GM12878 (cell line): ENCODE measurements around the gene UBE2I. TPM values are rescaled to one million over a fixed set of nuclear protein-coding genes. Genes with fewer than 3 reads are reported as not detected.

Source experiments
- ATAC-seq: fragments of 200-7000 bp; cut with Tn5 transposase; 3 replicates; pipeline ENCODE4 v1.9.1; 2020; ENCODE audit warnings: mild to moderate bottlenecking, moderate library complexity
- BruUV-seq: library from RNA; stranded (reverse); fragments of 400-500 nt; replicated peaks from 2 replicates; lab custom pipeline; 2021; lab: Mats Ljungman, UMichigan
- CTCF ChIA-PET: fragments of 300-600 bp; sonication (Branson Sonifier 250); formaldehyde crosslinking; extraction: SDS; loops from one replicate; lab custom pipeline; 2021; ENCODE audit warnings: inconsistent platforms; lab: Yijun Ruan, JAX
- POLR2A ChIA-PET: fragments of 350-600 bp; formaldehyde crosslinking; extraction: SDS; loops from one replicate; lab custom pipeline; 2021; ENCODE audit warnings: inconsistent platforms; lab: Charles Lee
- RAD21 ChIA-PET: fragments of 300-600 bp; sonication (Branson Sonifier 250); formaldehyde crosslinking; loops from one replicate; lab custom pipeline; 2023; ENCODE audit warnings: antibody characterized with exemption; ENCODE audit not compliant: unreplicated experiment; lab: Charles Lee
- SMC1A ChIA-PET: fragments of 300-600 bp; sonication (Branson Sonifier 250); formaldehyde crosslinking; loops from one replicate; lab custom pipeline; 2023; ENCODE audit not compliant: unreplicated experiment, uncharacterized antibody; lab: Charles Lee
- DNase-seq: peaks from one replicate; pipeline ENCODE4 v3.0.0-alpha.2; 2011; ENCODE audit warnings: low read depth, low spot score
- FAIRE-seq: peaks from 3 replicates; lab custom pipeline; 2011; peaks lifted over from hg19 to GRCh38; lab: Jason Lieb, UNC
- H2AFZ ChIP-seq: 2 replicates; pipeline ENCODE4 v1.6.0; 2011; ENCODE audit warnings: low read depth, low read length, control low read depth; ENCODE audit not compliant: control insufficient read depth
- H3K27ac ChIP-seq: 2 replicates; pipeline ENCODE4 v1.5.1; 2011; ENCODE audit warnings: control low read depth; ENCODE audit not compliant: control insufficient read depth, insufficient read depth
- H3K27me3 ChIP-seq, 2 experiments: replicated peaks in 1 of 2; 2 replicates each; pipeline versions ENCODE4 v1.6.0 to v1.6.1; 2011; ENCODE audit warnings: low read length in 1 of 2; ENCODE audit not compliant: control insufficient read depth in 2 of 2, insufficient read depth in 2 of 2
- H3K36me3 ChIP-seq, 2 experiments: 2 replicates each; pipeline ENCODE4 v1.5.1; 2011; ENCODE audit warnings: low read length in 1 of 2; ENCODE audit not compliant: control insufficient read depth in 2 of 2, insufficient read depth in 2 of 2
- H3K4me1 ChIP-seq: 2 replicates; pipeline ENCODE4 v1.6.1; 2011; ENCODE audit warnings: mild to moderate bottlenecking, low read length, moderate library complexity, mixed read lengths; ENCODE audit not compliant: control insufficient read depth, insufficient read depth
- H3K4me2 ChIP-seq: 2 replicates; pipeline ENCODE4 v1.6.0; 2011; ENCODE audit warnings: control low read depth; ENCODE audit not compliant: control insufficient read depth, insufficient read depth
- H3K4me3 ChIP-seq: fragments of 200-600 bp; sonication (generic); 2 replicates; pipeline ENCODE4 v1.5.1; 2016
- H3K79me2 ChIP-seq: 2 replicates; pipeline ENCODE4 v1.6.0; 2011; ENCODE audit warnings: low read length; ENCODE audit not compliant: control insufficient read depth, insufficient read depth
- H3K9ac ChIP-seq: 2 replicates; pipeline ENCODE4 v1.8.0; 2011; ENCODE audit warnings: low read length, control low read depth, mixed read lengths; ENCODE audit not compliant: control insufficient read depth, insufficient read depth
- H3K9me3 ChIP-seq: replicated peaks from 3 replicates; pipeline ENCODE4 v1.5.1; 2011; ENCODE audit warnings: mild to moderate bottlenecking, low read length; ENCODE audit not compliant: control insufficient read depth, insufficient read depth
- H4K20me1 ChIP-seq: 2 replicates; pipeline ENCODE4 v1.6.0; 2011; ENCODE audit not compliant: control insufficient read depth, insufficient read depth
- BCL3 ChIP-seq: IDR thresholded peaks from 2 replicates; pipeline ENCODE4 v1.6.1; 2011; ENCODE audit warnings: borderline replicate concordance, low read depth, mild to moderate bottlenecking, moderate library complexity, low read length; ENCODE audit not compliant: insufficient read depth, poor library complexity, severe bottlenecking
- CBX5 ChIP-seq: sonication (generic); IDR thresholded peaks from 2 replicates; pipeline ENCODE4 v1.6.1; 2016; ENCODE audit warnings: low read depth, moderate library complexity, mild to moderate bottlenecking, inconsistent platforms
- CHD4 ChIP-seq: fragments of 200-600 bp; sonication (generic); IDR thresholded peaks from 2 replicates; pipeline ENCODE4 v1.6.1; 2016; ENCODE audit warnings: mild to moderate bottlenecking
- FOS ChIP-seq: IDR thresholded peaks from 3 replicates; pipeline ENCODE4 v1.6.1; 2011; ENCODE audit warnings: borderline replicate concordance; ENCODE audit not compliant: insufficient read length; ENCODE audit errors: extremely low read depth
- HCFC1 ChIP-seq: fragments of 150-350 bp; IDR thresholded peaks from 2 replicates; pipeline ENCODE4 v1.6.1; 2014; ENCODE audit warnings: low read length
- IRF4 ChIP-seq: IDR thresholded peaks from 2 replicates; pipeline ENCODE4 v1.6.1; 2011; ENCODE audit warnings: low read depth, low read length
- IRF5 ChIP-seq: fragments of 450-650 bp; IDR thresholded peaks from 2 replicates; pipeline ENCODE4 v1.6.1; 2017; ENCODE audit warnings: borderline replicate concordance
- JUNB ChIP-seq: IDR thresholded peaks from 2 replicates; pipeline ENCODE4 v1.6.1; 2016; ENCODE audit warnings: antibody characterized with exemption, mild to moderate bottlenecking
- KDM1A ChIP-seq: fragments of 200-600 bp; sonication (generic); IDR thresholded peaks from 2 replicates; pipeline ENCODE4 v1.6.1; 2016; ENCODE audit warnings: borderline replicate concordance
- MAX ChIP-seq: IDR thresholded peaks from 2 replicates; pipeline ENCODE4 v1.6.1; 2012; ENCODE audit warnings: low read depth, low read length, improper control_type of control experiment
- NFYA ChIP-seq: IDR thresholded peaks from 2 replicates; pipeline ENCODE4 v1.6.1; 2011; ENCODE audit warnings: low read depth, mild to moderate bottlenecking, low read length, improper control_type of control experiment, borderline replicate concordance
- NR2C1 ChIP-seq: fragments of 450-650 bp; IDR thresholded peaks from 2 replicates; pipeline ENCODE4 v1.6.1; 2017; ENCODE audit warnings: antibody characterized with exemption, mild to moderate bottlenecking, moderate library complexity
- RCOR1 ChIP-seq: conservative IDR thresholded peaks from 2 replicates; pipeline ENCODE4 v1.6.1; 2012; ENCODE audit warnings: low read depth, low read length, improper control_type of control experiment
- RELA ChIP-seq: fragments of 450-650 bp; IDR thresholded peaks from 2 replicates; pipeline ENCODE4 v1.8.0; 2014; ENCODE audit warnings: borderline replicate concordance; ENCODE audit not compliant: partially characterized antibody
- RUNX3 ChIP-seq: IDR thresholded peaks from 2 replicates; pipeline ENCODE4 v1.6.1; 2012; ENCODE audit warnings: low read length, inconsistent platforms
- SIN3A ChIP-seq: IDR thresholded peaks from 2 replicates; pipeline ENCODE4 v1.6.1; 2012; ENCODE audit warnings: low read depth, low read length, improper control_type of control experiment
- SMAD5 ChIP-seq: IDR thresholded peaks from 2 replicates; pipeline ENCODE4 v1.6.1; 2016; ENCODE audit warnings: antibody characterized with exemption, low read depth
- YY1 ChIP-seq: IDR thresholded peaks from 2 replicates; pipeline ENCODE4 v1.6.1; 2011; ENCODE audit warnings: low read depth, mild to moderate bottlenecking, low read length
- ZNF217 ChIP-seq: fragments of 450-650 bp; IDR thresholded peaks from 2 replicates; pipeline ENCODE4 v1.6.1; 2017; ENCODE audit warnings: antibody characterized with exemption, mild to moderate bottlenecking
- ZSCAN29 ChIP-seq: fragments of 450-650 bp; IDR thresholded peaks from 2 replicates; pipeline ENCODE4 v1.6.1; 2017; ENCODE audit warnings: mild to moderate bottlenecking, moderate library complexity
- WGBS: methylation state at CpG from one replicate; pipeline ENCODE4 v1.1.6; 2016; ENCODE audit warnings: low lambda C conversion rate; ENCODE audit not compliant: insufficient replicate concordance, insufficient coverage; ENCODE audit errors: missing lambda C conversion rate; 5-methylcytosine and 5-hydroxymethylcytosine counted together
- in situ Hi-C: fragments of 300-500 bp; cut with MboI; formaldehyde crosslinking; loops from 9 replicates; pipeline ENCODE4 v1.14.3; 2018; ENCODE audit warnings: mixed read lengths
- intact Hi-C: fragments of 100-400 bp; cut with micrococcal nuclease; formaldehyde crosslinking; loops from one replicate; pipeline ENCODE4 v1.14.2; 2022; ENCODE audit not compliant: unreplicated experiment
- polyA plus RNA-seq, 11 experiments: library from polyadenylated mRNA; depleted of rRNA in 4 of 11; unstranded in 6 of 11; stranded (reverse) in 5 of 11; fragments of >200 nt; fragmentation: Nextera tagmentation in 4 of 11; fragmentation: Illumina TruSeq in 1 of 11; extraction: Ambion mirVana in 4 of 11; extraction: Trizol in 1 of 11; gene quantifications; 1 replicate in 1 of 11; 2 replicates in 10 of 11; pipeline versions ENCODE4 v1.2.1 to v1.2.3, GENCODE V29; 2011 to 2016; ENCODE audit warnings: inconsistent platforms in 2 of 11, missing spikeins in 2 of 11, low read depth in 1 of 11
- total RNA-seq, 4 experiments: library from RNA; depleted of rRNA in 3 of 4; stranded (reverse); fragments of >200 nt in 3 of 4; fragmentation: Illumina TruSeq in 1 of 4; extraction: Trizol in 1 of 4; gene quantifications; 2 replicates each; pipeline versions ENCODE4 v1.2.1 to v1.2.3, GENCODE V29; 2013 to 2021

The UBE2I gene
- total and polyA plus RNA-seq, 10 of the 15 experiments (the other 5 are each of a cell fraction or from before 2014, with no cell fraction given) = 47.5 to 243 (median 194) TPM

GRCh38 chr16:1259760-1260068, 49.7 kb upstream of the UBE2I start:
- SMC1A ChIA-PET = no interaction called here
- BruUV-seq = no TSS peak
- RAD21 ChIA-PET = no interaction called here

GRCh38 chr16:1260101-1260680, 49.2 kb upstream of the UBE2I start:
- ATAC-seq = no peak
- no peak overlapping the region for H2AFZ ChIP-seq
- CTCF ChIA-PET = no interaction called here
- no peaks in the 10 kb centered on the region for H3K36me3 ChIP-seq
- no peak overlapping the region for H3K4me3 ChIP-seq
- intact Hi-C loops = no loop called here
- no TSS peak for BruUV-seq
- RAD21 ChIA-PET = no interaction called here
- H3K9ac ChIP-seq = no peak overlapping the region
- SMC1A ChIA-PET = no interaction called here
- no peak overlapping the region for H3K27ac ChIP-seq
- 45% methylated on average over 36 of the region's 36 CpGs for WGBS
- no peaks in the 10 kb centered on the region for H3K9me3 ChIP-seq
- H3K4me1 ChIP-seq = no peaks in the 10 kb centered on the region
- H4K20me1 ChIP-seq = no peaks in the 10 kb centered on the region
- no peak overlapping the region for H3K4me2 ChIP-seq
- no peak for DNase-seq
- in situ Hi-C loops = no loop called here
- FAIRE-seq = no peak
- H3K27me3 ChIP-seq = no peaks in the 10 kb centered on the region; a peak in 1 of 4 replicates
- POLR2A ChIA-PET = no interaction called here
- H3K79me2 ChIP-seq = no peaks in the 10 kb centered on the region
- TF ChIP-seq HCFC1 (no peak), IRF5 (no peak), MAX (no peak), FOS (no peak), CBX5 (no peak), SIN3A (no peak), CHD4 (no peak), SMAD5 (no peak), RELA (no peak), BCL3 (no peak), RUNX3 (no peak), RCOR1 (no peak)

More at GRCh38 chr16:1259760-1260068, 49.7 kb upstream of the UBE2I start:
- Histone ChIP-seq H3K36me3 (no peaks in the 10 kb centered on the region), H3K4me1 (no peaks in the 10 kb centered on the region), H4K20me1 (no peaks in the 10 kb centered on the region), H2AFZ (no peak overlapping the region), H3K79me2 (no peaks in the 10 kb centered on the region), H3K27me3 (no peaks in the 10 kb centered on the region; a peak in 1 of 4 replicates), H3K4me2 (no peak overlapping the region), H3K4me3 (no peak overlapping the region), H3K9ac (no peak overlapping the region), H3K9me3 (no peaks in the 10 kb centered on the region), H3K27ac (no peak overlapping the region)
- TF ChIP-seq JUNB = no peak
- no peak for TF ChIP-seq NR2C1
- no peak for TF ChIP-seq ZSCAN29
- TF ChIP-seq ZNF217 = no peak
- no peak for TF ChIP-seq YY1
- TF ChIP-seq FOS = no peak
- no peak for TF ChIP-seq IRF4
- no peak for TF ChIP-seq MAX
- no peak for TF ChIP-seq KDM1A
- TF ChIP-seq NFYA = no peak
- DNase-seq = no peak
- no peak for ATAC-seq
- POLR2A ChIA-PET = no interaction called here
- in situ Hi-C loops (no loop called here), intact Hi-C loops (no loop called here)
- no peak for FAIRE-seq
- 23% methylated on average over 11 of the region's 11 CpGs for WGBS
- CTCF ChIA-PET = no interaction called here
